ENCODE measurements around the gene SLC15A1.

- TF ChIP-seq CTCF (IDR thresholded peaks at IDR 0.05) (no peak), POLR2A (IDR thresholded peaks at IDR 0.05) (no peak)
Observed at GRCh38 chr13:98779695-98780094, 27.2 kb upstream of the SLC15A1 start.

Data from heart left ventricle (tissue), 13 donors.